Hindlimb muscle (tissue), 1 donor: ENCODE results near the gene MYT1. TPM values are rescaled to one million over a fixed set of nuclear protein-coding genes. Genes with fewer than 3 reads are reported as not detected.
"Not testable (repeated sequence)": the region's sequence is repeated elsewhere in the genome, so short reads cannot be mapped to it uniquely, and the experiment has no call there.

Experiments used
- DNase-seq: peaks from one replicate; pipeline ENCODE4 v3.0.0-alpha.2; 2013
- polyA plus RNA-seq: library from polyadenylated mRNA; unstranded; fragments of 120-200 nt; gene quantifications from one replicate; pipeline ENCODE4 v1.2.1, GENCODE V29; 2013; ENCODE audit not compliant: insufficient read length

MYT1 gene
- polyA plus RNA-seq = 0.05 TPM

DNA sequence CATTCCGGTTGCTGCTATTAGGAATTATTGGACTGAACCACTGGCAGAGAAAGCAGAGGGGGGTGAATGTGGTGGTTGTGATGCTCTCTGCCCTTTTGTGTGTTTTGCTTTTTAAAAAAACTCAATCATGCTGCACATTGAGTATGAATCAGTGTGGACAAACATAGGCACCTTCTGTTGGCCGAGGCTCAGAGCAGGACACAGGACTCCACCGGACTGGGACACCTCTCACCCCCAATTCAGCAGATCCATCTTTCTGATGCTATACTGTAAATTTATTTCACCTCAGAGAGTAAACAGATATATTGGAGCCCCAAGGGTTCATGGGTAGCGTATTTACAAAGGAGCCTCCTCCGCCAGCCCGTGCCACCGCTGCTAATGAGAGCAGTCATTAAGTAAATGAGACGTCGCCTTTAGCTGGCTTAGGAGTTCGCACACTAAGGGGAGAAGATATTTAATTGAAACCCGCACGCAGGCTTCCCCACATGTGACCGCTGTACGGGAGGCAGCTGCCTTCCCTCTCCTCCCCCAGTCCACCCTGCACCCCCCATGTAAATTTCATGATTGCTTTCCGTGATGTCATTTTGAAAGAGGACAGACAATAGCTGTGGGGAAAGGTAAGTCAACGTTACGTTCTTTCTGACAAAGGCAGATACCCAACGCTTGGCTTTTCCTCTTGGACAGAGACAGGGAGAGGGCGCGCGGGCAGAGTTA lies at the start of gene MYT1:
TSS of gene MYT1 (plus strand) at position 330 of the 714 bp plus-strand sequence. CDS start 34,410 bp downstream, outside the sequence.
- DNase-seq = no peak

DNA sequence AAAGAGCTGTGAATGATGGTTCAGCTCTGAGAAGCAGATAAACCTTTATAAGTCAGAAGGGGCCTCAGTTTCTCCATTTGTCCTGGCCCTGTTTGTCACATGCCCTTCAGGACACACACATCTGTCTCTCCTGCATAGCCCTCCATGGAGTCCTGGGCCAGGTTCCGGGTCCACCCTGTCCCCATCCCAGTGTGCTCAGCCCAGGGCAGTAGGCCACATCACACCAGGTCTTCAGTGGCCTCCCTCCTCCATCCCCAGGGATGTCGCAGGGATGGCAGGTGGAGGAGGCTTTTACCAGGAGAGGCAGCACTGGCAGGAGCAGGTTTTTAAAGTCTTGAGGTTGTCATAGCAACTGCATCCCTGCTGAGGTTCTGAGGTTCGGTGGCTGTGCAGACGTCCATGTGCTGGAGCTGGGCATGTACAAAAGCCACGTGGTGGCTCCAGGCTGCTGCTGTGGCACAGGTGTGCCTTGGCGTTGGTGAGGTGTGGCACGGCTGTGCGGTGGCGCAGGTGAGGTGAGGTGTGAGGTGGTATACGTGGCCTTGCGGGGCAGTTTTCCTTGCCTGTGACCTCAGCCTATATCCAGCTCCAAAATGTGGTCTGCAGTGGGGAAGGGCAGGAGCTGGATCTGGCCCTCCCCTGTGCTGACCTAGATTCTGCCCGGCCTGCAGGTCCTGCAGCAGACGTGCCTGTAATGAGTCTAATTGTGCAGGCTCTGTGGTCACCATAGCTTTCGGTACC lies 48.9 kb upstream of the MYT1 start:
- no peak for DNase-seq

DNA sequence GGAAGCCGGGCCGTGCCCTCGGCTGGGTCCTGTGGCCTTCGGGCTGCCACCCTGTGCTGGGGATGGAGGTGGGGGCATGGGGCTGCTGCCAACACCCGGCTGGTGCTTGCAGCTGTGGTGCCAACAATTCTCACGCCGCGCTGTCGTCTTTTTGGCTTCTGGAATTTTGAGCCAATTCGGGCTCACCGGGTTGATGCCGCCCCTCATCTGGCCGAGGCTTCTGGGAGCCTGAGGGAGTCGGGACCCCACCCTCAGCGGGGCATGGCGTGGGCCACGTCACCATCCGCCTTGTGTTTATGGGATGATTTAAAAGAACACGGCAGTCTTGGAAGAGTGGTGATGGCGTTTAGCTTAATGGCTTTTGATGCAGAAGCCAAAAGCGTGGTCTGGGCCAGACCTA lies 48.2 kb upstream of the MYT1 start:
- no peak for DNase-seq

DNA sequence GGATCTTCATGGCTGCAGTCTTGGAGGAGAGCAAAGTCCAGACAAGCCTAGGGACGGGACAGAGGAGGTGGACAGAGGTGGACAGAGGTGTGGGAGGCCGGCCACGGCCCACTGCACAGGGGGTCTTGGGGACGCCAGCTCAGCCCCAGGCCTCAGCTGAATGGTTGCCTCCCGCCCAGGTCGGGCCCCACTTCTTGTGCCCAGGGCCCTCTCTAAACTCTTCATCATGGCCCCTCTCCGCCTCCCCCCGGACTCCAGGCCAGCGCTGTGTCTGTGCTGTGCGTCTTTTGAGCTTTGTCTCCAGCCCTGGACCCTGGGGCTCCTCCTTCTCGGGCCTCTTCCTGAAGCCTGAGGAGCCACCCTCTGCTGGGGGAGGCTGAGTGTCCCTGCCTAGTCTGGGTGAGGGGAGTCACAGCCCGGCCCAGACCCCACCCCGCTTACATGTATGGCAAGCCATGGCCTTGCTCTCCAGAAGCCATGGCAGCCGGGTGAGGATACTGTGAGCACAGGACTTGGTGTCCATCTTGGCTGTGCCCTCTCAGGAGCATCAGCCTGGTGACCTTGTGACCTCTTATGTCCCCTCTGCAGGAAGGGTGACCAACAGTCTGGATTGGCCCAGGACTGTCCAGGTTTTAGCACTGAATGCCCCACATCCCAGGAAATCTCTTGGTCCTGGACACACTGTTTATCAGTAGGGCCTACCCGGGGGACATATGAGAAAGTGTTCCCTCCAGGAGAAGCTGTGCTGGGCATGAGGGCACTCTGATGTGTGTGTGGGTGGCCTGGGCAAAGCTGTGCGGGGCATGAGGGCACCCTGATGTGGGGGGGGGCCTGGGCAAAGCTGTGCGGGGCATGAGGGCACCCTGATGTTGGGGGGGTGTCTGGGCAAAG lies 47.5 kb upstream of the MYT1 start:
- no peak for DNase-seq

DNA sequence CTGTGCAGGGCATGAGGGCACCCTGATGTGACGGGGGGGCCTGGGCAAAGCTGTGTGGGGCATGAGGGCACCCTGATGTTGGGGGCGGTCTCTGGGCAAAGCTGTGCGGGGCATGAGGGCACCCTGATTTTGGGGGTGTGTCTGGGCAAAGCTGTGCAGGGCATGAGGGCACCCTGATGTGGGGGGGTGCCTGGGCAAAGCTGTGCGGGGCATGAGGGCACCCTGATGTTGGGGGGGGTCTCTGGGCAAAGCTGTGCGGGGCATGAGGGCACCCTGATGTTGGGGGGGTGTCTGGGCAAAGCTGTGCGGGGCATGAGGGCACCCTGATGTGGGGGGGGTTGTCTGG lies 46.8 kb upstream of the MYT1 start:
- DNase-seq = not testable (repeated sequence)

DNA sequence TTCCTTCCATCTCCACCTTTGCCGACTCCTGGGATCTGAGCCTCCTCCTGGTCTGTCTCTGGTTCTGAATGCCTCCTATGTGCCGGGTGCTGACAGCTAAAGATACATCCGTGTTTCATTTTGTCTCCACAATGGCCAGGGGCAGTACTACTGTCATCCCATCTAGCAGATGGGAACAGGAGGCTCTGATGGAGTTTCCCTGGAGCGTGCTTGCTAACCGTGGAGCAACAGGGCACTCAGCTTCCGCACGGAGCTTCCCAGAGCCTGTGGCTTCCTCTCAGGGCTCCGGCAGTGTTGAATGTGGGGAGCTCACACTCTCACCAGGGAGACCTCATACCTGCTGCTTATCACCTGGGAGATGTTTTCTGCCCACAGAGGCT lies 45.0 kb upstream of the MYT1 start:
- DNase-seq = no peak

DNA sequence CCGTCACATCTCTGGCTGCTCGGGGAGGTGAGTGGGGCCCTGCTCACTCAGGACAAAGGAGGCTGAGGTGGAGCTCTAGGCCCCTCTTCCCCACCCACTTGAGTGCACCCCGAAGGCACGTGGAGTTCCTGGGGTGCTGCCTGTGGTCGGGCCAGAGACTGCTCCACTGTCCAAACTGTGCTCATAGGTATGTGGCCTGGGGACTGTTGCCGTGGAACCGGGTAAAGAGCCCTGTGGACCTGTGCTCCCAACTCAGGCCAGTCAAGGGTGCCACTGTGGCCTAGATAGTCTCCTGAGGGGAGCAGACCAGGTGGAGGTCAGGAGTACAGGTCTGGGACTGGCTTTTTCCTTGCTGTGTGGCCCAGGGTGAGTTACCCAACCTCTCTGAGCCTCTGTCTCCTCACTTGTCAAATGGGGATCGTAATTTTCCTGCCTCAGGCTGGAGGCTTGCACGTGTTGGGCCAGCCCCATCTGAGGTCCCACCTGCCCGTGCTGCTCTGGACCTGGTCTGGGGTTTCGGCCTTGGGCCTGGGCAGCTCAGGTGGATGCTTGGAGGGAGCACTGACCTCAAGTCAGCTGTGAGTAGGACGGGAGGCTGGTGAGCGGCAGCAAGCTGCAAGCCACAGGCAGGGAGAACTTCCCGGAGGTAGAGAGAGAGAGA lies 44.4 kb upstream of the MYT1 start:
- DNase-seq = no peak

DNA sequence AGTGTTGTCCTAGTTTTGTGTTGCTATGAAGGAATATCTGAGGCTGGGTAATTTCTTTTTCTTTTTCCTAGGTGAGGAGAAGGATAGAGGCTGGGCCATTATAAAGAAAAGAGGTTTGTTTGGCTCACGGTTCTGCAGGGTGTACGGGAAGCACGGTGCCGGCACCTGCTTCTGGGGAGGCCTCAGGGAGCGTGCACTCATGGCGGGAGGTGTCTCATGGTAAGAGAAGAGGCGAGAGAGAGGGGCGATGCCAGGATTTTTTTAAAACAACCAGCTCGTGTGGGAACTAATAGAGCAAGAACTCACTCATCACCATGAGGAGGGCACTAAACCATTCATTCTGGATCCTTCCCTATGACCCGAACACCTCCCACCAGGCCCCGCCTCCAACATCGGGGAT lies 42.7 kb upstream of the MYT1 start:
- DNase-seq = no peak

DNA sequence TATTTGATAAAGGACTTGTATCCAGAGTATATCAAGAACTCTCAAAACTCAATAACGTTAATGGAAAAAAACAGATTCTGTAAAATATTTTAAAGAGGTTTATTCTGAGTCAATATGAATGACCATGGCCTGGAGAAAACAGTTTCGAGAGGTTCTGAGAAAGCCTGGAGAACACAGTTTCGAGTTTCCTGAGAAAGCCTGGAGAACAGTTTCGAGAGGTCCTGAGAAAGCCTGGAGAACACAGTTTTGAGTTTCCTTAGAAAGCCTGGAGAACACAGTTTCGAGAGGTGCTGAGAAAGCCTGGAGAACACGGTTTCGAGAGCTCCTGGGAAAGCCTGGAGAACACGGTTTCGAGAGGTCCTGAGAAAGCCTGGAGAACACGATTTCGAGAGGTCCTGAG lies 41.3 kb upstream of the MYT1 start:
- not testable (repeated sequence) for DNase-seq

DNA sequence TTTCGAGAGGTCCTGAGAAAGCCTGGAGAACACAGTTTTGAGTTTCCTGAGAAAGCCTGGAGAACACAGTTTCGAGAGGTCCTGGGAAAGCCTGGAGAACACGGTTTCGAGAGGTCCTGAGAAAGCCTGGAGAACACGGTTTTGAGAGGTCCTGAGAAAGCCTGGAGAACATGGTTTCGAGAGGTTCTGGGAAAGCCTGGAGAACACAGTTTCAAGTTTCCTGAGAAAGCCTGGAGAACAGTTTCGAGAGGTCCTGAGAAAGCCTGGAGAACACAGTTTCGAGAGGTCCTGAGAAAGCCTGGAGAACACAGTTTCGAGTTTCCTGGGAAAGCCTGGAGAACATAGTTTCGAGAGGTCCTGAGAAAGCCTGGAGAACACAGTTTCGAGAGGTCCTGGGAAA lies 40.7 kb upstream of the MYT1 start:
- DNase-seq = not testable (repeated sequence)

DNA sequence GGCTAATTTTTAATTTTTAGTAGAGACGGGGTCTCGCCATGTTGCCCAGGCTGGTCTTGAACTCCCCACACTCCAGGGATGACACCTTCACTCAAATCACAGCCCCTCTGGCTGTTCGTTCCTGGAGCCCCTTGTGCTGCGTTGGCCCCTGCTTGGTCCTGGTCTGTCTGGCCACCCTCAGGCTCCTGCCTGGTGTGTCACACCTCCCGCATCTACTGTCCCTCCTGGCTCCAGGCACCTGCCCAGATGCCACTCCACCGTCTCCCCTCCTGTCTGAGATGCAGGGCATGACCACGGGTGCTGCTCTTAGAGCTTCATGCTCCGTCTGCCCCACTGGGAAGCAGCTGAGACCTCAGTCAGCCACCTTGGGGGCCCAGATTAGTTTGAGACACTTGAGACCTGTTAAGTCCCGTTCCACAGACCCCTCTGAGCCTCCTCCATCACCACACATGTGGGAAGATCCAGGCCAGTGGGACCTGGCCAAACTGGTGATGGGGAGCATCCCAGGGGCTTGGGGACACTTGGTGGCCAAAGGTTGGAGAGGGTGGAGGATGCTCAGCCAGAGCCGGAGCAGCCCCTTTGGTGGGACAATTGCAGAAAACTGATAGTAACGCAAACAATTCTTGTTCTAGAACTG lies 35.0 kb upstream of the MYT1 start:
- no peak for DNase-seq

DNA sequence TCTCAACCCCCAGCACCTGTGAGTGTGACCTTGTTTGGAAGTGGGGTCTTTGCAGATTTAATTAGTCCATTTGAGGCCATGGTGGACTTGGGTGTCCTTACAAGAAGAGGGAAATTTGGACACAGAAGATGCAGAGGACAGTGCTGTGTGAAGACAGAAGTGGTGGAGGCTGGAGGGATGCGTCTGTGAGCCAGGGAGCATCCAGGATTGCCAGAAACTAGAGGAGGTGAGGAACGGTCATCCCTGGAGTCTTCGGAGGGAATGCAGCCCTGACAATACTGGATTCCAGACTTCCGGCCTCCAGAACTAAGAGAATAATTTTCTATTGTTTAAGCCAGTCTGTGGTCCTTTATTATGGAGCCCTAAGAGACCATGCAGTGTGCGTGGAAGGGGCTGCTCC lies 34.0 kb upstream of the MYT1 start:
- no peak for DNase-seq

DNA sequence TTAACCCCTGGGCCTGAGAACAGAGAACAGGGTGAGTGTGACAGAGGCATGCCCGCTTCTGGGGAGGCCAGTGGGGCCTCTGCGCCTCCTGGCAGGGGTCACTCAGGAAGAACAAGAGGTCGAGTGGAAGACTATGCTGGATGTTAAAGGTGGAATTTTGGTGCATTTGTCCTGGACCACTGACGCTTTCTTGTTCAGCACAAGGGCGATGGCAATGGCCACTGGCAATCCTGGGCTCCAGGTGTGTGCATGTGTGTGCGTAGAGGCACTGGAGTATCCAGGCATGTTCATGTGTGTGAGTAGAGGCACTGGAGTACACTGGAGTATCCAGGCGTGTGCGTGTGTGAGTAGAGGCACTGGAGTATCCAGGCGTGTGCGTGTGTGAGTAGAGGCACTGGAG lies 33.4 kb upstream of the MYT1 start:
- DNase-seq = no peak

DNA sequence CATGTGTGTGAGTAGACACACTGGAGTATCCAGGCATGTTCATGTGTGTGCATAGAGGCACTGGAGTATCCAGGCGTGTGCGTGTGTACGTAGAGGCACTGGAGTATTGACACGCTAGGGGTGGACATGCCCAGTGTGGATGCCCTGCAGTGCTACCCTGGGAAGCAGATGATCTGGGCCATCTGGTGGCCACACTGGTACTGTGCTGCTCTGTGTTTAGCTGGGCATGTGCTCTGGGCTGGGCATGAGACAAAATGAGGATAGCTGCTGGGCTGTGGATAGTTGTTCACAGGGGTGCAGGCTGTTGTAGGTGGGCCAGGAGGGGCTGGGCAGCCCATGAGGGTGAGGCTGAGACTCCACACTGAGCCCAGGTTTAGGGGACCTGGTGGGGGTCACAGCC lies 32.8 kb upstream of the MYT1 start:
- DNase-seq = no peak

DNA sequence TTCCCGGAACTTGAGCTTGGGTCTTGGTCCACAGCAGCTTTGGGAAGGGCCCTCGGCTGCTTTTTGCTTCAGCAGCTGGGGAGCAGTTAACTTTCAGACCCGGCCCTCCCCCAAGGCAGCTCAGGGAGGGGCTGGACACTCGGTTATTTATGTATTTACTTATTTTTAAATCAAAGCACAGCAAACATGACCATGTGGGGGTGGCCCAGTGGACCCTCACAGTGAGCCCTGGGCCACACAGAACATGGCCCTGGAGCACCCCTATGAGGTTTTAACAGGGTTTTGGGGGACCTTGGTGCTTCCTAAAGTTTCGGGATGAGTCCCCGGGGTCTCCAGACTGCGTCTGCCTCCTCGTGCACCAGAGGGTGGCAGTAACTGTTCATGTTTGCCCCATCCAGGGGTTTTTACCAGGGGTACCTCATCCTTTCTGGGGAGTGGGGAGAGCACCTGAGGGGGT lies 30.3 kb upstream of the MYT1 start:
- no peak for DNase-seq

DNA sequence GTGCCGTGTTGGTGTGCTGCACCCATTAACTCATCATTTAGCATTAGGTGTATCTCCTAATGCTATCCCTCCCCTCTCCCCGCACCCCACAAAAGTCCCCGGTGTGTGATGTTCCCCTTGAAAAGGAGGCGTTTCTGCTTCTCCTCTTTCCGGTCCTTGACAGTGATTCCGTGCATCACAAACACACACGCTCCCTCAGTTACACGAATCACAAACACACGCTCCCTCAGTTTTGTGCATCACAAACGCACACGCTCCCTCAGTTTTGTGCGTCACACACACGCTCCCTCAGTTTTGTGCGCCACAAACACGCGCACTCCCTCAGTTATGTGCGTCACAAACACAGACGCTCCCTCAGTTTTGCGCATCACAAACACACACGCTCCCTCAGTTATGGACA lies 29.5 kb upstream of the MYT1 start:
- DNase-seq = not testable (repeated sequence)

DNA sequence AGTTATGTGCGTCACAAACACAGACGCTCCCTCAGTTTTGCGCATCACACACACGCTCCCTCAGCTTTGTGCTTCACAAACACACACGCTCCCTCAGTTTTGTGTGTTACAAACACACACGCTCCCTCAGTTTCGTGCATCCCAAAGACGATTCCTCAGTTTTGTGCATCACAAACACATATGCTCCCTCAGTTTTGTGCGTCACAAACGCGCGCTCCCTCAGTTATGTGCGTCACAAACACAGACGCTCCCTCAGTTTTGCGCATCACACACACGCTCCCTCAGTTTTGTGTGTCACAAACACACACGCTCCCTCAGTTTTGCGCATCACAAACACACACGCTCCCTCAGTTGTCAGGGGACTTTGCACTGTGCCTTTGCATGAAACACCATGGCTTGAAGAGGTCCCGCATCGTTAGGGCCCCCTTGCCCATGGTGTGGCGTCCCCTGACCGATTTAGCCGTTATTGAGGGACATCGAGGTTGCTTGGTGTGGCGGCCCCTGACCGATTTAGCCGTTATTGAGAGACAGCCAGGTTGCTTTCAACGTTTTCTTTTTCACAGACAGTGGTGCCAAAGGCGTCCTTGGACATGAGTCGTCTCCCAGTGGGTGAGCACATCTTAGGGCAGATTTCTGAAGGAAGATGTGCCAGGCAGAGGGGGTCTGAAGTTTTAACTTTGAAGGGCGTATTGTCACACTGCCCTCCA lies 28.1 kb upstream of the MYT1 start:
- no peak for DNase-seq

DNA sequence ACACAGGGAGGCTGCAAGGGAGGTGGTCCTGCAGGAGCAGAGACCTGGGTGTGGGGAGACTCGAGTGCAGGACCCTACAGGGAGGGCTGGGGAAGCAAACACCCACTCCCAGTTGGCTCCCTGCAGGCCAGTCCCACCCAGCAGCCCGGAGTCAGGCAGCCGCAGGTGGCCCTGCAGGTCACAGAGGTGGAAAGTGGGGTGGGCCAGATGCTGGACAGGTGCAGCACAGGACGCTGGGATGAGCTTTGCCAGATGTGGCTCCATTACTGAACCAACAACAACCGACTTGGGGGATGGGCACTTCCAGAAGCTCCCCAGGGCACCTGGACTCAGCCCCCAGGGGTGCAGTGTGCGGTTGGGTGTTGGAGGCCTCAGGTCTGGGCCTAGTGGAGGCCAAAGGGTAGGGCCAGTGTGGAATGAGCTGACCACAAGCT lies 26.6 kb upstream of the MYT1 start:
- no peak for DNase-seq

DNA sequence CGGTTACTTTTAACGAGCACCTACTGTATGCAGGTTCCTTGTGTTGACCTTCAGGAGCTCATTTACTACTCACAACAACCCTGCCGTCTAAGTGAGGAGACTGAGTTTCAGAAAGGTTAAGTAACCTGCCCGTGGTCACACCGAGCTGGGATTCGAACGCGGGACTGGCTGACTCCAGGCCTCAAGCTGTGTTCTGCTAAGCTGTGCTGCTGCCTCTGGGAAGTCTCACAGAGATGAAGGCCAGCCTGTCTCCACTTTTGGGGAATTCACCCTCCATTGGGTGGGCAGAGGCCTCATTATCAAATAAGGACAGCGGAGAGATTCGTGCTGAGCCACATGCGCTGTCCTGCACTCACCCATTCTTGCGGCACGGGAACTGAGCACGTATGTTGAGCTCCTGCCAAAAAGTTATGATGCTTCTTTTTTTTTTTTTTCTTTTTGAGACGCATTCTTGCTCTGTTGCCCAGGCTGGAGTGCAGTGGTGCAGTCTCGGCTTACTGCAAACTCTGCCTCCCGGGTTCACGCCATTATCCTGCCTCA lies 25.9 kb upstream of the MYT1 start:
- no peak for DNase-seq

DNA sequence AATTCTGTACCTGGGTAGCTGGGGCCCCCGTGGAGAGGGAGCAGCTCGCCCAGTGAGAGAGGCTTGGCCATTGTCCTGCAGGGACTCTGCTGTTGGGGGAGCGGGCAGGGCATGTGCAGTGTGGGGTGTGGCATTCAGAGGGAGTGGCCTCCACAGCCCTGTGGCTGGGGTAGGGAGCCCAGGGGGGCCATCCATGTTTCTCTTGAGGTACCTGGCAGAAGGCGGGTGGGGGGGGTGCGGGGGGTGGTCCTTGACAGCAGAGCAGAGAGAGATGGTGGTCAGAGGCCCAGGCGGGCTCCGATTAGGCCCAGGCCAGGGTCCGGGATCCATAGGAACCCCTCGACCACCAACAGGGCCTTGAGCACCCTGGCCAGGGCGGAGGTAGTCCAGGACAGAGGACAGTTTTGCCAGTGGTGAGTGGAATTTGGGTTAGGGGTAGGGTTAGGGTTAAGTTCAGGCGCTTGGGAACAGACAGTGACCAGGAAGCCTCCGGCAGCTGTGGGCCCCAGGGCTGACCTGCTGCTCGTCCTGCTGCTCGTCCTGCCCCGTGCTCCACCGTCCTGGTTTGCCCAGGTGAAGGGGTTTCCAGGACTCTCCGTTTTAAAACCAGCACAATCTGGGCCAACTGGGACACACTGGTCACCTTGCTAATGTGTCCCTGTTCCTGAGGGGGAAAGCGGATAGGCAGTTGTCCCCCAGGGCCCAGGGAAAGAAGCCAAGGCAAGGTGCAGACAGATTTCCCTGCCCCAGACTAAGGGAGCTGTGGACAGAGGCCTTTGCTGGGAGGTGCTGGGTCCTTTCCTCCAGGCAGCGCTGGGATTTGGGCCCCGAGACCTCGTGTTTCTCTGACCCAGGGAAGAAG lies 24.8 kb upstream of the MYT1 start:
- DNase-seq = no peak
